Right cardiac atrium (tissue), 5 donors: Measurements from ENCODE around the gene ELMO1. TPM values are rescaled to one million over a fixed set of nuclear protein-coding genes. Genes with fewer than 3 reads are reported as not detected.
A peak's percentile ranks its signal among the peaks of the same experiment; 100 is the strongest.

Experiments
- ATAC-seq, 2 donors: fragments of 200-7000 bp; cut with Tn5 transposase; one replicate each; pipeline versions ENCODE4 v1.8.0 to v1.9.1; 2020; ENCODE audit warnings: moderate library complexity in 2 of 2, mild to moderate bottlenecking in 1 of 2
- DNase-seq, 3 donors: peaks; one replicate each; pipeline ENCODE4 v3.0.0-alpha.2; 2020
- H3K27ac ChIP-seq: one replicate; pipeline ENCODE4 v1.5.1; 2013; ENCODE audit warnings: mild to moderate bottlenecking, low read length, control low read depth, moderate library complexity
- H3K27me3 ChIP-seq: one replicate; pipeline ENCODE4 v1.6.1; 2013; ENCODE audit not compliant: control insufficient read depth, insufficient read depth
- H3K4me1 ChIP-seq: one replicate; pipeline ENCODE4 v1.6.1; 2013; ENCODE audit warnings: low read length; ENCODE audit not compliant: control insufficient read depth, insufficient read depth
- H3K4me3 ChIP-seq: one replicate; pipeline ENCODE4 v1.5.1; 2013; ENCODE audit warnings: low read length, control low read depth
- H3K9me3 ChIP-seq: one replicate; pipeline ENCODE4 v1.6.1; 2013; ENCODE audit warnings: low read length; ENCODE audit not compliant: control insufficient read depth
- WGBS: extraction: QIAGEN DNeasy Blood & Tissue Kit; methylation state at CpG from one replicate; pipeline ENCODE4 v1.1.7; 2013; 5-methylcytosine and 5-hydroxymethylcytosine counted together
- intact Hi-C, 4 donors: fragments of 100-400 bp; cut with DNase I; formaldehyde crosslinking; loops; one replicate each; pipeline versions ENCODE4 v1.11.0 to v1.14.0; 2022 to 2023
- polyA plus RNA-seq: library from polyadenylated mRNA; stranded (reverse); fragments of 200-250 nt; gene quantifications from one replicate; pipeline ENCODE4 v1.2.3, GENCODE V29; 2013
- total RNA-seq, 4 donors: library from RNA; stranded (reverse); fragmentation: NEBNext Ultra II Directional; extraction: Animal tissue kit (Norgen Biotek cat#: 25700); gene quantifications; one replicate each; pipeline ENCODE4 v1.2.1, GENCODE V29; 2021
- donor health status: healthy with polysubstance abuse.
- donor health status: DM: no; HTN: yes; CAD: no.
- donor health status: DM: no; HTN: no; CAD: no.
- donor health status: DM: no; HTN: yes; CAD: no; lungs with severe emphysema.
- donor health status: DM: yes; HTN: yes; CAD: no.

The ELMO1 gene
- total and polyA plus RNA-seq, 5 donors: 11.8 to 20.8 (median 18.8) TPM

GRCh38 chr7:37431413-37431812, 17.3 kb downstream of the ELMO1 start:
- Histone ChIP-seq H3K27me3 (no peaks in the 10 kb centered on the region), H3K4me3 (no peak overlapping the region), H3K4me1 (peaks cover 6% of the 10 kb centered on the region), H3K27ac (no peak overlapping the region), H3K9me3 (no peaks in the 10 kb centered on the region)
- no peak for ATAC-seq
- intact Hi-C loops: no loop called here
- DNase-seq: no peak

- 88% methylated on average over 6 of the region's 6 CpGs for WGBS
- intact Hi-C loops: no loop called here
- H3K27ac ChIP-seq: no peak overlapping the region
- no peak for ATAC-seq
- H3K9me3 ChIP-seq: no peaks in the 10 kb centered on the region
- no peak for DNase-seq
- H3K4me3 ChIP-seq: no peak overlapping the region
- H3K4me1 ChIP-seq: peaks cover 4% of the 10 kb centered on the region
- H3K27me3 ChIP-seq: no peaks in the 10 kb centered on the region
Observed at GRCh38 chr7:37430640-37431039, 18.0 kb downstream of the ELMO1 start.

GRCh38 chr7:37430171-37430570, 18.5 kb downstream of the ELMO1 start:
- Histone ChIP-seq H3K9me3 (no peaks in the 10 kb centered on the region), H3K27me3 (no peaks in the 10 kb centered on the region), H3K4me1 (peaks cover 4% of the 10 kb centered on the region), H3K27ac (no peak overlapping the region), H3K4me3 (no peak overlapping the region)
- ATAC-seq (peak in 1 of 2 donors; percentile 13), DNase-seq (no peak)
- WGBS: 88% methylated on average over 8 of the region's 8 CpGs
- intact Hi-C loops: no loop called here

GRCh38 chr7:37429435-37429791, 19.3 kb downstream of the ELMO1 start:
- intact Hi-C loops: no loop called here
- no peak for ATAC-seq
- no peak for DNase-seq
- Histone ChIP-seq H3K4me3 (no peak overlapping the region), H3K27ac (no peak overlapping the region), H3K27me3 (no peaks in the 10 kb centered on the region), H3K9me3 (no peaks in the 10 kb centered on the region), H3K4me1 (peaks cover 4% of the 10 kb centered on the region)

GRCh38 chr7:37428681-37429434, 19.8 kb downstream of the ELMO1 start:
- Histone ChIP-seq H3K27ac (no peak overlapping the region), H3K27me3 (no peaks in the 10 kb centered on the region), H3K9me3 (no peaks in the 10 kb centered on the region), H3K4me1 (peaks cover 4% of the 10 kb centered on the region), H3K4me3 (no peak overlapping the region)
- no peak for DNase-seq
- WGBS: 82% methylated on average over 6 of the region's 6 CpGs
- intact Hi-C loops: no loop called here
- no peak for ATAC-seq

- WGBS: 73% methylated on average over 2 of the region's 2 CpGs
- H3K27ac ChIP-seq: no peak overlapping the region
- ATAC-seq (no peak), DNase-seq (no peak)
- H3K4me1 ChIP-seq: no peaks in the 10 kb centered on the region
- no peak overlapping the region for H3K4me3 ChIP-seq
- no peaks in the 10 kb centered on the region for H3K9me3 ChIP-seq
- intact Hi-C loops: no loop called here
- no peaks in the 10 kb centered on the region for H3K27me3 ChIP-seq
Observed at GRCh38 chr7:37427276-37427940, 21.3 kb downstream of the ELMO1 start.

- no peak overlapping the region for H3K27ac ChIP-seq
- intact Hi-C loops: no loop called here
- 60% methylated on average over 5 of the region's 5 CpGs for WGBS
- no peaks in the 10 kb centered on the region for H3K27me3 ChIP-seq
- H3K4me1 ChIP-seq: peaks cover 8% of the 10 kb centered on the region
- H3K4me3 ChIP-seq: no peak overlapping the region
- DNase-seq (no peak), ATAC-seq (no peak)
- H3K9me3 ChIP-seq: no peaks in the 10 kb centered on the region
Observed at GRCh38 chr7:37425498-37425897, 23.2 kb downstream of the ELMO1 start.

GRCh38 chr7:37424995-37425394, 23.7 kb downstream of the ELMO1 start:
- Histone ChIP-seq H3K9me3 (no peaks in the 10 kb centered on the region), H3K27ac (no peak overlapping the region), H3K4me1 (peaks cover 8% of the 10 kb centered on the region), H3K4me3 (no peak overlapping the region), H3K27me3 (no peaks in the 10 kb centered on the region)
- intact Hi-C loops: no loop called here
- DNase-seq (no peak), ATAC-seq (no peak)
- WGBS: 93% methylated on average over 2 of the region's 2 CpGs

- H3K4me3 ChIP-seq: no peak overlapping the region
- 93% methylated on average over 1 of the region's 1 CpG for WGBS
- H3K9me3 ChIP-seq: no peaks in the 10 kb centered on the region
- ATAC-seq (no peak), DNase-seq (no peak)
- intact Hi-C loops: no loop called here
- H3K27ac ChIP-seq: no peak overlapping the region
- no peaks in the 10 kb centered on the region for H3K27me3 ChIP-seq
- H3K4me1 ChIP-seq: peaks cover 8% of the 10 kb centered on the region
Observed at GRCh38 chr7:37424521-37424920, 24.1 kb downstream of the ELMO1 start.

GRCh38 chr7:37421861-37422500, 26.7 kb downstream of the ELMO1 start:
- Histone ChIP-seq H3K4me3 (no peak overlapping the region), H3K4me1 (peaks cover 13% of the 10 kb centered on the region), H3K27ac (peak overlapping the region; percentile 37), H3K27me3 (no peaks in the 10 kb centered on the region), H3K9me3 (no peaks in the 10 kb centered on the region)
- peak; percentile 71 to 84 for ATAC-seq
- 60% methylated on average over 6 of the region's 6 CpGs for WGBS
- intact Hi-C loops: no loop called here
- no peak for DNase-seq

GRCh38 chr7:37420946-37421695, 27.5 kb downstream of the ELMO1 start:
- Histone ChIP-seq H3K27ac (no peak overlapping the region), H3K27me3 (no peaks in the 10 kb centered on the region), H3K9me3 (no peaks in the 10 kb centered on the region), H3K4me3 (no peak overlapping the region), H3K4me1 (peaks cover 15% of the 10 kb centered on the region)
- 23% methylated on average over 6 of the region's 6 CpGs for WGBS
- intact Hi-C loops: no loop called here
- peak in 1 of 2 donors; percentile 26 for ATAC-seq
- DNase-seq: no peak
